Measurements from ENCODE around the gene PGS1.

Gene PGS1

GRCh38 chr17:78473951-78474613 is 95.6 kb downstream of the PGS1 start:
- Mint-ChIP-seq H3K27me3 (peaks cover 4% of the 10 kb centered on the region), H3K4me3 (no peak overlapping the region), H3K36me3 (ENCODE audit: low read depth) (no peaks in the 10 kb centered on the region), H3K9me3 (peaks cover 3% of the 10 kb centered on the region), H3K27ac (no peak overlapping the region), H3K4me1 (ENCODE audit: low read depth) (peaks cover 12% of the 10 kb centered on the region)
- no peak for DNase-seq
